GM19043 (cell line): Measurements from ENCODE around the gene SLC27A1.
"Not testable (repeated sequence)": the region's sequence is repeated elsewhere in the genome, so short reads cannot be mapped to it uniquely, and the experiment has no call there.

Experiments used
- ATAC-seq: cut with Tn5 transposase; IDR thresholded peaks from one replicate; pipeline ENCODE4 v1.9.1; 2021; ENCODE audit warnings: low read depth; ENCODE audit not compliant: unreplicated experiment

The SLC27A1 gene

GRCh38 chr19:17532557-17532956, 62.2 kb downstream of the SLC27A1 start:
- ATAC-seq = no peak

GRCh38 chr19:17534767-17535166, 64.4 kb downstream of the SLC27A1 start:
- ATAC-seq = no peak

DNA sequence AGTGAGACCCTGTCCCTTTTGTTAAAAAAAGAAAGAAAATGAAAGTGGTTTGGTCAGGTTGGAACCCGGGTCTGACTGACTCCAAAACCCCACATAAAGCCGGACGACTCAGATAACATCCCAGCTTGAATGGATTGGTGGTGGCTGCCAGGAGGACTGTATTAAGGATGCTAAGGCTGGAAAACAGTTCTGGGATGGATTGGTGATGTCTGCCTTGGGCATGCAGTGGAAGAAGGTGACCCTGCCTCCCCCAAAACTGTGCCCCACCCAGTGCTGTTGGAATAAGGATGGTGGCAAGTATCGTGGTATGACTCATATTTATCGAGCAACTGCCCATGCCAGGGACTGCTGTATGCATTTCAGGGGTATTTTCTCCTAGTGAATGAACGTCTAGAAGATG, 66.6 kb downstream of the SLC27A1 start:
- no peak for ATAC-seq

DNA sequence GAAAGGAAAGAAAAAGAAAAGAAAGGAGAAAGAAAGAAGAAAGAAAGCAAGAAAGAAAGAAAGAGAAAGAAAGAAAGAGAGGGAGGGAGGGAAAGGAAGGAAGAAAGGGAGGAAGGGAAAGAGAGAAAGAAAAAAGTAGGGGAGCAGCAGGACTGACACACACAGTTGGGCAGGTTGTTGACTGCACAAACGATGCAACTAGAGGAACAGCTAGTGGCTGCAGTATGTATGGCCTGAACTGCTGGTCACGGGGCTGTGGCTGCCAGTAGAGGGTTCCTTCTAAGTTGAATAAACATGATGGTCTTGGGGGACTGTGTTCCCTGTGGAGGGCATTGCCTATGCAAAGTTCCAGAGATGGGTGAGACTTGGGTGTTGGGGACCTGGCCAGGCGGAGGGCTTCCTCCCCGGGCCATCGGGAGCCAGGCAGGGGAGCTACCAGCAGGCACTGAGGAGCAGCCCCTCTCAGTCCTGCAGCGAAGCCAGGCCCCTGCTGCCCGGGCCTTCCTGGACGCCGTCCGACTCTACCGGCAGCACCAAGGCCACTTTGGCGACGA, 68.4 kb downstream of the SLC27A1 start:
- no peak for ATAC-seq

GRCh38 chr19:17539238-17540117, 69.2 kb downstream of the SLC27A1 start:
- ATAC-seq = no peak

DNA sequence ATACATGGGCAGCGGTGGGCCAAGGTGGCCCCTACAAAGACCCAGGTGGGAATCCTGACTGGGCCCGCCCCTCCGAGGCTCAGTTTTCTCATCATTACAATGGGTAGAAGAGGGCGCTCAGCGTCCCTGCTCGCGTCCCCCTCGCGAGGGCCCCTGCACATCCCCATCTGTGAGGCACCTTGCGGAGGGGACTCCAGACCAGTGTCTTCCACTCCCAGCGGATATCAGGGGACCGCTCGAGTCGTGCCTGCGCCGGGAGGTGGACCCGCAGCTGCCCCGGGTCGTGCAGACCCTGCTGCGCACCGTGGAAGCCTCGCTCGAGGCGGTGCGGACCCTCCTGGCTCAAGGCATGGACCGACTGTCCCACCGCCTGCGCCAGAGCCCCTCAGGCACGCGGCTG, 69.8 kb downstream of the SLC27A1 start:
- ATAC-seq = no peak

GRCh38 chr19:17541184-17541759, 70.9 kb downstream of the SLC27A1 start:
- no peak for ATAC-seq

DNA sequence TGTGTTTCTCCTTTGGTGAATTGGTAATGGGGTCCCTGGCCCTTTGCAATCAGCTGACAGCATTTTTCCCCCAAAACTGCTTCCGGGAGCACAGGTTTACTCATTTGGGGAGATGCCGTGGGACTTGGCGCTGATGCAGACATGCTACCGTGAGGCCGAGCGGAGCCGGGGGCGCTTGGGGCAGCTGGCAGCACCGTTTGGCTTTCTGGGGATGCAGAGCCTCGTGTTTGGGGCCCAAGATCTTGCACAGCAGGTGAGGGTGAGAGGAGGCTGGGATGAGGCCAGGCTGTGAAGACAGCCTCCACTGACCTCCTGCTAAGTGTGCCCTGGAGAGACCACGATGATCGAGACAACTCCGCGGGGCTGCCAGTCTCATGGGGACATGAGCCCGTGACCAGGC, 71.7 kb downstream of the SLC27A1 start:
- ATAC-seq = no peak

DNA sequence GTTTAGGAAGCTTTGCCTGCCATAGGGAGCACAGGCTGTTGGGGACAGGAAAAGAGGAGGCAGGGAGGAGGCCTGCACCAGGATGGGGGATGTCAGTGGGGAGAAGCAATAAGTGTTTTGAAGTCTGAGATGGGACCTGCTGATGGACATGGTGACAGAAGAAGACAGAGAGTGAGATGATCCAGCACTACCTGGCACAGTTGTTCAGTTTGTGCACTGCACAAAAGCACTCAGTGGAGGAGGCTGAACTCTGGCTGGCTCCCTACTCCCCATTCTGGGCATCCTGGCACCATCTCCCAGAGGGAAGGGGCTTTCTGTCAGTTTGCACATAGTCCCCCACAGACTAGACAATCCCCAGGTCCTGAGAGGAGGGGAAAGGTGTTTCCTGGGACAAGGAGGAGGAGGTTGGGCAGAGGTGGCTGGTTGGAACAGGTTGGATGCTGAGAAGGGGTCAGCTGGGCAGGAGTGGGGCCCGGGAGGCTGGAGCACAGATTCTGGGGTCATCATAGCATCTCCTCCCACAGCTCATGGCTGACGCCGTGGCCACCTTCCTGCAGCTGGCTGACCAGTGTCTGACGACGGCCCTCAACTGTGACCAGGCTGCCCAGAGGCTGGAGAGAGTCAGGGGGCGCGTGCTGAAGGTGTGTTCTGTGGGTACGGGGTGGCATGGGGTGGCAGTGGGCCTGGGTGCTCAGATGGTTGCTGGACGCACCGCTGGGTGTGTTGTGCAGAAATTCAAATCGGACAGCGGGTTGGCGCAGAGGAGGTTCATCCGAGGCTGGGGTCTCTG, 72.7 kb downstream of the SLC27A1 start:
- ATAC-seq = no peak

DNA sequence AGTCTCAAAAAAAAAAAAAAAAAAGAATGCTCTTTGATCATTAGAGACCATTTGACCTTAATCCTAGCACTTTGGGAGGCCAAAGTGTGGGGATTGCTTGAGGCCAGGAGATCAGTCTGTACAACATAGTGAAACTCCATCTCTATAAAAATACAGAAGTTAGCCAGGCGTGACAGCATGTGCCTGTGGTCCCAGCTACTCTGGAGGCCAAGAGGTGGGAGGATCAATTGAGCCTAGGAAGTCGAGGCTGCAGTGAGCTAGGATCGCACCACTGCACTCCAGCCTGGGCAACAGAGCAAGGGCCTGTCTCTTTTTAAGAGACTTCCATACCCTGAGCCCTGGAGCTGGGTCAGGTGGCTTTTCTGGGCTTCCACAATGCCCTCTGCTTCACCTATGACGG, 73.7 kb downstream of the SLC27A1 start:
- no peak for ATAC-seq

DNA sequence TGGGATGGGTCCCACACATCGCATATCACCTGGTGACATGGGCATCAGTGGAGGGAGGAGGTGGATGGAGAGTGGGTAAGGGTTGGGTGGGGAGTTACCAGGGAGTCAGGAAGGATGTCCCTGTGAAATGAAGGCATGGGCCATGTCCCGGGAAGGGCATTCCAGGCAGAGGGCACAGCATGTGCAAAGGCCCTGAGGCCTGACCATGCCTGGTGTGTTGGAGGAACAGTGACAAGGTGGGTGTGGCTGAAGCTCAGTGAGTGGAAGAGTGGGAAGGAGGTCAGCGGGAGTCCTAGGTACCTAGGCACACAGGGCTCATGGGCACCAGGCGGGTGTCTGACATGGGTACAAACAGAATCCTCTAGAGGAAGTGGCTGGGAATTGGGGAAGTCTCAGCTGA, 74.1 kb downstream of the SLC27A1 start:
- ATAC-seq = no peak

- ATAC-seq = no peak
Observed at GRCh38 chr19:17548145-17548544, 77.8 kb downstream of the SLC27A1 start.

DNA sequence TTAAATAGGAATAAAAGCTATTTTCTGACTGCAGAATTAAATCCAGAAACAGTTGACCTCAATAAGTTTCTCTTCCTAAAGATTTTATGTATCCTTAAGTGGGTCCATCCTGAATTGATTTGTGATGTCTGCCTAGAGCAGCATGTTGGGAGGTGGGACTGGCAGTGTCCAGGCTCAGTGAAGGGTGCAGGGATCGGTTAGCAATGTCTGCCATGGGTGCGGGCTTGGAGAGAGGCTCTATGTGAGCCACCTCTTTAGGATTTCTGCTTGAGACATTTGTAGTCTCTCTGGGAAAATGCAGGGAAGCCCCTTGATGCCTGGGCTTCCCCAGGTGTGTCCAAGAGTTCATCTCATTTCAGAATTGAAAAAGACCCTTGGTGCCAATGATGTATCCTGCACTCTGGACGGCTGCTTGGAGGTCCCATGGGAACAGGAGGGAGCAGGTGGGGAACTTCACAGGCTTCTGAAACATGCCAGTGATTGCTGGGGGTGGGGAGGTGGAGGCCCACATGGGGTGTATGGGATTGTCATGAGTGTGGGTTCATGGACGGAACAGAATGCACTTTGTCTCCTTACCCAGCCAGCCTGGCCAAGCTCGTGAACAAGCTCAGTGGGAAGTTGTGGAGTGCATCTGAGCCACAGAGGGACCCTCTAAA, 78.9 kb downstream of the SLC27A1 start:
- no peak for ATAC-seq

GRCh38 chr19:17550076-17550667, 79.8 kb downstream of the SLC27A1 start:
- no peak for ATAC-seq

DNA sequence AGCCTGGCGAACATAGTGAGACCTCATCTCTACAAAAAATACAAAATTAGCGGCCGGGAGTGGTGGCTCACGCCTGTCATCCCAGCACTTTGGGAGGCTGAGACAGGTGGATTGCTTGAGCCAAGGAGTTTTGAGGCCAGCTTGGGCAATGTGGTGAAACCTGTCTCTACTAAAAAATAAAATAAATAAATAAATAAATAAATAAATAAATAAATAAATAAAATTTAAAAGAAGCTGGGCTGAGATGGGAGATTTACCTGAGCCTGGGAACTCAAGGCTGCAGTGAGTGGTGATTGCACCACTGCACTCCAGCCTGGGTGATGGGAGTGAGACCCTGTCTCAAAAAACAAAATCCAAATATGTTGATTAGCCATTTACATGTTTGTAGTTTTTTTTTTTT, 82.4 kb downstream of the SLC27A1 start:
- not testable (repeated sequence) for ATAC-seq

DNA sequence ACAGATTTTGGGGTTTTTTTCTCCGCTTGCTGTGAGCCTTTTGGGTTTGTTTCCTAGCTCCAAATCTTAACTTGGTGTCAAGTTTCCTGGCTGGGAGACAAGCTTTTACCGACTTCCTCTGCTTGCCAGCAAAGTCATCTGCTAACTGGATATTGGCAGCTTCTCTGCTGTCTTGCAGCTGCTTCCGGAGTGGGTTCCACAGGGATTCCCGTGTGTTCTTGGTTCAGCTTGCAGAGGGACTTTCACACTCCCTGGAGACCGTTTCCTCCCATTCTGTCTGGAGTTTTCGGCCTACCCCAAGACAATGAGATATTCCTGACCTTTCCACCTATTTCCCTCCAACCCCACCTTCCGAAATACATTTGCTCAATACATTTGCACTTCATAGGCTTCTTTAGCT, 82.9 kb downstream of the SLC27A1 start:
- ATAC-seq = no peak

DNA sequence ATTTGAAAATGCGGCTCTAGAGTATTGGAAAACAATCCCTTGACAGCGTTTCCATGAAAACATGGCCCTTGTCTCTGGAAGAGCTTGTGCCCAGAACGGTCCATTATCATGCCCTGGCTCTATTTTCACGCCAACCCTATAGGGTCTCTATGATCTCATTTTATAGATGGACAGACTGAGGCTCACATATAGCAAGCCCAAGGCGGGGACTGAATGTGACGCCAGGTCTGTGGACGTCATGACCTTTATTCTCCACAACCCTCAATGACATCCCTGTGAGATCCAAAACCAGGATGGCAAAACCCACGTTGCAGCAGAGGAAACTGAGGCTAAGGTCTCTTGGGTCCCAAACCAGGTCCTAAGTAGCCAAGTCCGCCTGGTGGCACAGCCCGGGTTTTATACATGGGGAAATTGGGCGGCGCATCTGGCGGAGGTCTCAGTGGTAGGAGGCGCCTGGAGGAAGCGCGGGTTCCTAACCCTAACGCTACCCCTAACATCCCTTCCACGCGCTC, 84.7 kb downstream of the SLC27A1 start:
- ATAC-seq = no peak

GRCh38 chr19:17555480-17555928, 85.2 kb downstream of the SLC27A1 start, which contains the start of gene COLGALT1:
Gene COLGALT1 (plus strand): TSS chr19:17555649. CDS start chr19:17555714, 65 bp downstream.
- ATAC-seq = peak; percentile 64
